AG09319 (cell line): ENCODE data around the gene PKD1L1.

Source experiments
- DNase-seq: peaks from one replicate; pipeline ENCODE4 v3.0.0-alpha.2; 2010; ENCODE audit warnings: low read depth; ENCODE audit errors: extremely low read depth
- TF ChIP-seq, protein P1 (sequence below): IDR thresholded peaks from 2 replicates; pipeline ENCODE4 v1.5.1; 2011; ENCODE audit warnings: low read depth, mild to moderate bottlenecking, inconsistent platforms, low read length, moderate library complexity

The PKD1L1 gene

DNA sequence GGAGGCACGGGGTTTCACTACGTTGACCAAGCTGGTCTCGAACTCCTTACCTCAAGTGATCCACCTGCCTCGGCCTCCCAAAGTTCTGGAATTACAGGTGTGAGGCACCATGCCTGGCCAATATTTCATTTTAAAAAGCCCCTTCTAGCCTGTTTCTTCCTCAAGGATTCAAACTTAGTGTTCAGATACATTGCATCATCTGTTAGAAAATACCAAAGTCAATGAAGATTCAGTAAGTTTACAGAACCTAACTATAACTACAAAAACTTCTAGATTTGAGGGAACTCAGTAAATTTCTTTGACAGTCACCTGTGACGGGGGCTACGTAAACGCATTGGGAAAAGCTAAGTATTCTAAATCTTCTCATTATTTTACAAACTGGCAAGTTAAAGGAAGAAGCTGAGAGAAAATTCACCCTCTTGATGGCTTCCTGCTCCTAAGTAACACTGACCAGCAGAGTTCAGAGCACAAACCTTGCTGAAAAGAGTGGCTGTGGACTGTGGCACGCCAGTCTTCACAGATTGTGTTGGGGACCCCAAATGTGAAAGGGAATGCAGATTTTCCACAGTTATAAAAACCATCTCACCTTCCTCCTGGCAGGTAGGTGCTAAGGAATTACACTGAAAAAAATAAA, 162.2 kb downstream of the PKD1L1 start:
- no peak for DNase-seq
- TF ChIP-seq, protein P1, sequence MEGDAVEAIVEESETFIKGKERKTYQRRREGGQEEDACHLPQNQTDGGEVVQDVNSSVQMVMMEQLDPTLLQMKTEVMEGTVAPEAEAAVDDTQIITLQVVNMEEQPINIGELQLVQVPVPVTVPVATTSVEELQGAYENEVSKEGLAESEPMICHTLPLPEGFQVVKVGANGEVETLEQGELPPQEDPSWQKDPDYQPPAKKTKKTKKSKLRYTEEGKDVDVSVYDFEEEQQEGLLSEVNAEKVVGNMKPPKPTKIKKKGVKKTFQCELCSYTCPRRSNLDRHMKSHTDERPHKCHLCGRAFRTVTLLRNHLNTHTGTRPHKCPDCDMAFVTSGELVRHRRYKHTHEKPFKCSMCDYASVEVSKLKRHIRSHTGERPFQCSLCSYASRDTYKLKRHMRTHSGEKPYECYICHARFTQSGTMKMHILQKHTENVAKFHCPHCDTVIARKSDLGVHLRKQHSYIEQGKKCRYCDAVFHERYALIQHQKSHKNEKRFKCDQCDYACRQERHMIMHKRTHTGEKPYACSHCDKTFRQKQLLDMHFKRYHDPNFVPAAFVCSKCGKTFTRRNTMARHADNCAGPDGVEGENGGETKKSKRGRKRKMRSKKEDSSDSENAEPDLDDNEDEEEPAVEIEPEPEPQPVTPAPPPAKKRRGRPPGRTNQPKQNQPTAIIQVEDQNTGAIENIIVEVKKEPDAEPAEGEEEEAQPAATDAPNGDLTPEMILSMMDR = no peak

DNA sequence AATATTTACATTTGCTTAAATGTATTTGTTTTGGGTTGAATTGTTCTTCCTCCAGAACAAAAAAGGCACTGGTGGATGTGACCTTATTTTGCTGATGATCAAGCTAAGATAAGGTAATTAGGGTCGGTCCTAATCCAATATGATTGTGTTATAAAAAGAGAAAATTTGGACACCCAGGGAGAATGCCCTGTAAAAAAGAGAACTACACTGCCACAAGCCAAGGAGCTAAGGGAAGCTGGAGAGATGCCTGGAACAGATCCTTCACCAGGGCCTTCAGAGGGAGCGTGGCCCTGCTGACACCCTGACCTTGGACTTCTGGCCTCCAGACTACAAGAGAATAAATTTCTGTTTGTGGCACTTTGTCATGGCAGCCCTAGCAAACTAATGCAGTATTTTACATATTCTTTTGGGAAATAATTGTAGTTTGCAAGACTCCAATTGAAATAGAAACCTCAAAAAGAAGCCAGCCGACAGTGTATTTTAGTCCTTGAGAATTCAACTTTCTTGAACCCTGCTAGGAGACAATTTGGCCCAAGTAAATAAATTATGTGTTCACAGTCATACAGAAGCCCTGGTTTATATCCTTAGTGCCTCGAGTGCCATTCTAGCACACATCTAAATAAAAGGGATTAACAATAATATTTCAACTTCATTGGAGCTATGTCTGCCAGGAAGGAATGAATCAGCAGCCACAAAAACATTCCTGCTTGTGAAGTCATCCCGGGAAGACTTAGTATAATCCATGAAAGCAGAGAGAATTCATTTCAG, 164.6 kb downstream of the PKD1L1 start:
- DNase-seq = peak; percentile 78
- TF ChIP-seq, protein P1 = no peak

- no peak for DNase-seq
- TF ChIP-seq, protein P1 = no peak
Observed at GRCh38 chr7:47782792-47783191, 165.5 kb downstream of the PKD1L1 start.

DNA sequence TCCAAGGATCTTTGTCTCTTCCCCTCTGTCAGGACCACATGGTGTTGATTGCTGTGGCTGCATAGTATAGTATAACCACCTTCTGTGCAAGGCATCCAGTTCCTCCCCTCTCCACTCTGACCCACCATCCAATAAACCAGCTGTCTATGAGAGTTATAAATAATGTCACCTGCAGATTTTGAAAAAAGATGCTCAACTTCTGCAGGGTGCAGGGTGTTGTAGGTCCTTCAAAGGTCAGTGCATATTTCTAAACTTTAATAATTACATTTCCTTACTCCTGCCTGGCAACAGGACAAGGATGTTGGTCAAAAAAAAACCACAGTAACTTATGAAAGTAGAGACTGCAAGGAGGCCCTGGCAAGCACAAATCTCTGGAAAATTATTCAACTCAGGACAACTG, 166.2 kb downstream of the PKD1L1 start:
- no peak for DNase-seq

DNA sequence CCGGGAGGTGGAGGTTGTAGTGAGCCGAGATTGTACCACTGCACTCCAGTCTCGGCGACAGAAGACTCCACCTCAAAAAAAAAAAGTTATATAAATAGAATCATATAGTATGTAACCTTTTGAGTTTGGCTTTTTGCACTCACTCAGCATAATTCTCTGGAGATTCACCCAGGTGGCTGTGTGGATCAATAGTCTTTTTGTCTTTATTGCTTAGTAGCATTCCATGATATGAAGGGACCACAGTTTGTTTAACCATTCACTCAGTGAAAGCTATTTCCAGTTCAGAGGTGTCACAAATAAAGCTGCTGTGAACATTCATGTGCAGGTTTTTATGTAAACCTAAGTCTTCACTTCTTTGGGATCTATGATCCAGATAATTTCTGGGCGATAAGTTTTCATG, 167.7 kb downstream of the PKD1L1 start:
- TF ChIP-seq, protein P1 = no peak
- no peak for DNase-seq

More for the DNA sequence above, 166.2 kb downstream of the PKD1L1 start:
- TF ChIP-seq, protein P1 = no peak

GRCh38 chr7:47779341-47779771, 168.9 kb downstream of the PKD1L1 start:
- no peak for DNase-seq
- TF ChIP-seq, protein P1 = no peak

- TF ChIP-seq, protein P1 = no peak
- DNase-seq = no peak
Observed at GRCh38 chr7:47778153-47778661, 170.1 kb downstream of the PKD1L1 start.
